SK-N-SH treated with all-trans-retinoic acid at 6 μM for 48 hours (cell line): Measurements from ENCODE around the gene BBS9.

Source experiments
- ATAC-seq: fragments of 200-7000 bp; cut with Tn5 transposase; 3 replicates; pipeline ENCODE4 v1.9.1; 2020; ENCODE audit warnings: mild to moderate bottlenecking, moderate library complexity
- ARNTL ChIP-seq: fragments of 450-650 bp; formaldehyde crosslinking; IDR thresholded peaks from 2 replicates; pipeline ENCODE4 v1.5.0; 2020; ENCODE audit warnings: low read depth, mild to moderate bottlenecking, moderate library complexity, borderline replicate concordance
- BACH2 ChIP-seq: fragments of 250-450 bp; sonication (Bioruptor Pico); IDR thresholded peaks from 2 replicates; pipeline ENCODE4 v1.9.0; 2021; ENCODE audit warnings: mild to moderate bottlenecking, borderline replicate concordance
- CSDC2 ChIP-seq: fragments of 250-450 bp; sonication (Bioruptor Pico); IDR thresholded peaks from 2 replicates; pipeline ENCODE4 v1.5.0; 2020; ENCODE audit warnings: mild to moderate bottlenecking, moderate library complexity
- GLIS3 ChIP-seq: fragments of 250-450 bp; sonication (Bioruptor Pico); IDR thresholded peaks from 2 replicates; pipeline ENCODE4 v1.5.0; 2020; ENCODE audit warnings: mild to moderate bottlenecking, moderate library complexity
- ISL1 ChIP-seq: fragments of 250-450 bp; sonication (Bioruptor Pico); IDR thresholded peaks from 2 replicates; pipeline ENCODE4 v2.1.2; 2022; ENCODE audit warnings: mild to moderate bottlenecking, moderate library complexity
- OSR1 ChIP-seq: fragments of 250-450 bp; sonication (Bioruptor Pico); IDR thresholded peaks from 2 replicates; pipeline ENCODE4 v1.8.0; 2022; ENCODE audit warnings: moderate library complexity, mild to moderate bottlenecking, inconsistent platforms
- PPARA ChIP-seq: fragments of 250-450 bp; sonication (Bioruptor Pico); IDR thresholded peaks from 2 replicates; pipeline ENCODE4 v1.5.0; 2020; ENCODE audit warnings: mild to moderate bottlenecking, borderline replicate concordance
- RARB ChIP-seq: fragments of 250-450 bp; sonication (Bioruptor Pico); IDR thresholded peaks from 2 replicates; pipeline ENCODE4 v1.8.0; 2021; ENCODE audit warnings: mild to moderate bottlenecking, moderate library complexity
- SNAI2 ChIP-seq: fragments of 250-450 bp; sonication (Bioruptor Pico); IDR thresholded peaks from 2 replicates; pipeline ENCODE4 v1.5.0; 2020; ENCODE audit warnings: mild to moderate bottlenecking, moderate library complexity
- TCF4 ChIP-seq: fragments of 250-450 bp; sonication (Bioruptor Pico); IDR thresholded peaks from 2 replicates; pipeline ENCODE4 v1.8.0; 2021; ENCODE audit warnings: mild to moderate bottlenecking, moderate library complexity, borderline replicate concordance
- TOX ChIP-seq: fragments of 250-450 bp; sonication (Bioruptor Pico); IDR thresholded peaks from 2 replicates; pipeline ENCODE4 v1.8.0; 2021; ENCODE audit warnings: mild to moderate bottlenecking, moderate library complexity, borderline replicate concordance
- ZC3H10 ChIP-seq: fragments of 250-450 bp; sonication (Bioruptor Pico); IDR thresholded peaks from 2 replicates; pipeline ENCODE4 v1.5.1; 2021; ENCODE audit warnings: mild to moderate bottlenecking, moderate library complexity
- ZFP3 ChIP-seq: fragments of 250-450 bp; sonication (Bioruptor Pico); IDR thresholded peaks from 2 replicates; pipeline ENCODE4 v1.5.0; 2020; ENCODE audit warnings: mild to moderate bottlenecking, moderate library complexity
- ZNF565 ChIP-seq: fragments of 450-650 bp; formaldehyde crosslinking; conservative IDR thresholded peaks from 2 replicates; pipeline ENCODE4 v1.5.0; 2020; ENCODE audit warnings: low read depth, mild to moderate bottlenecking, moderate library complexity
- ZNF8 ChIP-seq: fragments of 450-650 bp; formaldehyde crosslinking; IDR thresholded peaks from 2 replicates; pipeline ENCODE4 v1.5.0; 2020; ENCODE audit warnings: mild to moderate bottlenecking, moderate library complexity
- TF ChIP-seq, protein P1 (sequence below): fragments of 250-450 bp; sonication (Bioruptor Pico); IDR thresholded peaks from 2 replicates; pipeline ENCODE4 v1.5.1; 2020; ENCODE audit warnings: low read depth, mild to moderate bottlenecking, moderate library complexity
- TF ChIP-seq, protein P2 (sequence below): fragments of 250-450 bp; sonication (Bioruptor Pico); IDR thresholded peaks from 2 replicates; pipeline ENCODE4 v1.5.0; 2020; ENCODE audit warnings: mild to moderate bottlenecking, moderate library complexity
- TF ChIP-seq, protein P3 (sequence below): fragments of 250-450 bp; sonication (Bioruptor Pico); IDR thresholded peaks from 2 replicates; pipeline ENCODE4 v1.8.0; 2020; ENCODE audit warnings: mild to moderate bottlenecking, moderate library complexity, borderline replicate concordance
- TF ChIP-seq, protein P4 (sequence below): fragments of 250-450 bp; sonication (Bioruptor Pico); IDR thresholded peaks from 2 replicates; pipeline ENCODE4 v1.5.1; 2021; ENCODE audit warnings: mild to moderate bottlenecking, moderate library complexity

The BBS9 gene

DNA sequence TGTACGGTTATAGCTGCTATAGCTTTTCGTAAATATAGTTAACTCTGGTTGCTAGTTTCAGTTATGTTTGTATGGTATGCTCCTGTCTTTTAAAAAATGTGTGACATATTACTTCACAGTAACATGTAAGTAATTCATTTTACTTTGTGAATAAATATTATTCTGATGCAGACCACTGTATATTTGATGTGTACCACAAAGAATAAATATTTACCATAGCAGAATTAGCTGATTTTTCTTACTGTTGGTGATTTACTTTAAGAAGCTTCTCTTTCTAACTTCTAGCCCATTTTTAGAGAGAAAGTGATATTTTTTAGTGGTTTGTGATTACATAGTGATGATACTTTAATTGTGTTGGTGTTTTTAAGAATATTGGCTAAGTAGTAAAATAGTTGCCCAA is 292.8 kb downstream of the BBS9 start:
- ATAC-seq, result no peak
- TF ChIP-seq TOX (CRISPR knock-in tag), result no peak
- TF ChIP-seq CSDC2, result no peak
- TF ChIP-seq TCF4 (CRISPR knock-in tag), result no peak
- TF ChIP-seq, protein P1, sequence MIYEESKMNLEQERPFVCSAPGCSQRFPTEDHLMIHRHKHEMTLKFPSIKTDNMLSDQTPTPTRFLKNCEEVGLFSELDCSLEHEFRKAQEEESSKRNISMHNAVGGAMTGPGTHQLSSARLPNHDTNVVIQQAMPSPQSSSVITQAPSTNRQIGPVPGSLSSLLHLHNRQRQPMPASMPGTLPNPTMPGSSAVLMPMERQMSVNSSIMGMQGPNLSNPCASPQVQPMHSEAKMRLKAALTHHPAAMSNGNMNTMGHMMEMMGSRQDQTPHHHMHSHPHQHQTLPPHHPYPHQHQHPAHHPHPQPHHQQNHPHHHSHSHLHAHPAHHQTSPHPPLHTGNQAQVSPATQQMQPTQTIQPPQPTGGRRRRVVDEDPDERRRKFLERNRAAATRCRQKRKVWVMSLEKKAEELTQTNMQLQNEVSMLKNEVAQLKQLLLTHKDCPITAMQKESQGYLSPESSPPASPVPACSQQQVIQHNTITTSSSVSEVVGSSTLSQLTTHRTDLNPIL (CRISPR knock-in tag), result no peak
- no peak for TF ChIP-seq GLIS3 (CRISPR knock-in tag)
- TF ChIP-seq, protein P2, sequence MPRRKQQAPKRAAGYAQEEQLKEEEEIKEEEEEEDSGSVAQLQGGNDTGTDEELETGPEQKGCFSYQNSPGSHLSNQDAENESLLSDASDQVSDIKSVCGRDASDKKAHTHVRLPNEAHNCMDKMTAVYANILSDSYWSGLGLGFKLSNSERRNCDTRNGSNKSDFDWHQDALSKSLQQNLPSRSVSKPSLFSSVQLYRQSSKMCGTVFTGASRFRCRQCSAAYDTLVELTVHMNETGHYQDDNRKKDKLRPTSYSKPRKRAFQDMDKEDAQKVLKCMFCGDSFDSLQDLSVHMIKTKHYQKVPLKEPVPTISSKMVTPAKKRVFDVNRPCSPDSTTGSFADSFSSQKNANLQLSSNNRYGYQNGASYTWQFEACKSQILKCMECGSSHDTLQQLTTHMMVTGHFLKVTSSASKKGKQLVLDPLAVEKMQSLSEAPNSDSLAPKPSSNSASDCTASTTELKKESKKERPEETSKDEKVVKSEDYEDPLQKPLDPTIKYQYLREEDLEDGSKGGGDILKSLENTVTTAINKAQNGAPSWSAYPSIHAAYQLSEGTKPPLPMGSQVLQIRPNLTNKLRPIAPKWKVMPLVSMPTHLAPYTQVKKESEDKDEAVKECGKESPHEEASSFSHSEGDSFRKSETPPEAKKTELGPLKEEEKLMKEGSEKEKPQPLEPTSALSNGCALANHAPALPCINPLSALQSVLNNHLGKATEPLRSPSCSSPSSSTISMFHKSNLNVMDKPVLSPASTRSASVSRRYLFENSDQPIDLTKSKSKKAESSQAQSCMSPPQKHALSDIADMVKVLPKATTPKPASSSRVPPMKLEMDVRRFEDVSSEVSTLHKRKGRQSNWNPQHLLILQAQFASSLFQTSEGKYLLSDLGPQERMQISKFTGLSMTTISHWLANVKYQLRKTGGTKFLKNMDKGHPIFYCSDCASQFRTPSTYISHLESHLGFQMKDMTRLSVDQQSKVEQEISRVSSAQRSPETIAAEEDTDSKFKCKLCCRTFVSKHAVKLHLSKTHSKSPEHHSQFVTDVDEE (CRISPR knock-in tag), result no peak
- no peak for TF ChIP-seq RARB (CRISPR knock-in tag)
- TF ChIP-seq SNAI2, result no peak

DNA sequence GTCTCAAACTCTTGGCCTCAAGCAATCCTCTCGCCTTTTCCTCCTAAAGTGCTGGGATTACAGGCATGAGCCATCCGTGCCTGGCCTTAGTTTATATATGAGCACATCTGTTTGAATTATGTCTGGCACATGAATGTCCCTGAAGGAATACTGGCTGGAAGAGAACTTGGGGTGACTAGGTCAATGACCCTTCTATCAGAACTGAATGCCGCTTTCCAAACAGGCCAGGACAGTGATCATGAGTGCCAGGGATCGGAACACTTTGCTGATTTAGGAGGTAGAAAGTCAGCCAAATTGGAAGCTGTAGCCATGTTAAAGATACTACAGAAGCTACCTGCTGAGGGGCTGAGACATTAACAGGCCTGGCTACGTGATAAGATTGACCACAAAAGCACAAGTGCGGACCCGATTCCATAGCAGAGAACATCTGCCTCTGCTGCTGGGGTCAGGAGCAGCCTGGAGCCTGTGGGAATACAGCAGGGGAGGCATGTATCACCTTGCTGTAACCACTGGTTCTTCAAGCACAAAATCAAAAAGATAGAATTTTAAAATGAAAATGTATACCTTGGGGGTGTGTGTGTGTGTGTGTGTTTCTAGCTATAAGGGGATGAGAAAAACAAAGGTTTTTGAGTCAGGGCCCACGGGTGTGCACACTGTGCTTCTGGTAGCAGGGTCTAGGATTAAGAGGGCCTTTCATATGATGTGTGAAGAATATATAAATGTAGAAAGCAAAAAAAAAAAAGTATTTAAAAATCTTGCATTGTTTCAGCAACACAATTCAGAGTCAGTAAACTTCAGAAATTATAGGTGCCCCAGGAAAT is 293.7 kb downstream of the BBS9 start:
- TF ChIP-seq, protein P3, sequence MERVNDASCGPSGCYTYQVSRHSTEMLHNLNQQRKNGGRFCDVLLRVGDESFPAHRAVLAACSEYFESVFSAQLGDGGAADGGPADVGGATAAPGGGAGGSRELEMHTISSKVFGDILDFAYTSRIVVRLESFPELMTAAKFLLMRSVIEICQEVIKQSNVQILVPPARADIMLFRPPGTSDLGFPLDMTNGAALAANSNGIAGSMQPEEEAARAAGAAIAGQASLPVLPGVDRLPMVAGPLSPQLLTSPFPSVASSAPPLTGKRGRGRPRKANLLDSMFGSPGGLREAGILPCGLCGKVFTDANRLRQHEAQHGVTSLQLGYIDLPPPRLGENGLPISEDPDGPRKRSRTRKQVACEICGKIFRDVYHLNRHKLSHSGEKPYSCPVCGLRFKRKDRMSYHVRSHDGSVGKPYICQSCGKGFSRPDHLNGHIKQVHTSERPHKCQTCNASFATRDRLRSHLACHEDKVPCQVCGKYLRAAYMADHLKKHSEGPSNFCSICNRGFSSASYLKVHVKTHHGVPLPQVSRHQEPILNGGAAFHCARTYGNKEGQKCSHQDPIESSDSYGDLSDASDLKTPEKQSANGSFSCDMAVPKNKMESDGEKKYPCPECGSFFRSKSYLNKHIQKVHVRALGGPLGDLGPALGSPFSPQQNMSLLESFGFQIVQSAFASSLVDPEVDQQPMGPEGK (CRISPR knock-in tag), result no peak
- TF ChIP-seq SNAI2, result no peak
- no peak for TF ChIP-seq ISL1 (CRISPR knock-in tag)
- no peak for TF ChIP-seq ZNF8 (CRISPR knock-in tag)
- TF ChIP-seq, protein P4, sequence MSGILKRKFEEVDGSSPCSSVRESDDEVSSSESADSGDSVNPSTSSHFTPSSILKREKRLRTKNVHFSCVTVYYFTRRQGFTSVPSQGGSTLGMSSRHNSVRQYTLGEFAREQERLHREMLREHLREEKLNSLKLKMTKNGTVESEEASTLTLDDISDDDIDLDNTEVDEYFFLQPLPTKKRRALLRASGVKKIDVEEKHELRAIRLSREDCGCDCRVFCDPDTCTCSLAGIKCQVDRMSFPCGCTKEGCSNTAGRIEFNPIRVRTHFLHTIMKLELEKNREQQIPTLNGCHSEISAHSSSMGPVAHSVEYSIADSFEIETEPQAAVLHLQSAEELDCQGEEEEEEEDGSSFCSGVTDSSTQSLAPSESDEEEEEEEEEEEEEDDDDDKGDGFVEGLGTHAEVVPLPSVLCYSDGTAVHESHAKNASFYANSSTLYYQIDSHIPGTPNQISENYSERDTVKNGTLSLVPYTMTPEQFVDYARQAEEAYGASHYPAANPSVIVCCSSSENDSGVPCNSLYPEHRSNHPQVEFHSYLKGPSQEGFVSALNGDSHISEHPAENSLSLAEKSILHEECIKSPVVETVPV (CRISPR knock-in tag), result no peak
- TF ChIP-seq ARNTL (CRISPR knock-in tag), result no peak
- TF ChIP-seq TOX (CRISPR knock-in tag), result no peak
- TF ChIP-seq CSDC2, result no peak
- TF ChIP-seq TCF4 (CRISPR knock-in tag), result no peak
- TF ChIP-seq, protein P1 (CRISPR knock-in tag), result no peak
- TF ChIP-seq, all 23 proteins: peak for 0
- no peak for ATAC-seq

DNA sequence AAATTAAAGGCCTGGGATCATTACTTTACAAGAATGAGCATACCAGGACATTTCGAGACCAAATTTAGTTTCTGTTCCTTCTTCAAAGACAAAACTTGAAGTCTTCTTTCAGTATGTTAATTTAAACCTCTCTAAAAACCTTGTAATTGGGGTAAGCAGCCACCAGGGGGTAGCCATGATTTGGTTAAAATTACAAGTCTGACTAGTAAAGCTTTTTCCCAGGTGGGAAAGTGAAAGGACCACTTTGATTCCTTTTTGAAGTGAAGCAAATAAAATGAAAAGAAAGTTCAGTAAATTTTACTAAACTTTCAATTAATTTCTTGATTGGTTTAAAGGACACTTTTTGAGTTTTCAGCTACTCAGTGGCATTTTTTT is 294.3 kb downstream of the BBS9 start:
- no peak for TF ChIP-seq BACH2 (CRISPR knock-in tag)
- TF ChIP-seq RARB (CRISPR knock-in tag), result no peak
- TF ChIP-seq ZNF8 (CRISPR knock-in tag), result no peak
- TF ChIP-seq GLIS3 (CRISPR knock-in tag), result no peak
- no peak for TF ChIP-seq ZFP3
- TF ChIP-seq ZNF565 (CRISPR knock-in tag), result no peak
- no peak for TF ChIP-seq PPARA (CRISPR knock-in tag)
- TF ChIP-seq, protein P4 (CRISPR knock-in tag), result no peak
- no peak for TF ChIP-seq ISL1 (CRISPR knock-in tag)
- no peak for TF ChIP-seq ZC3H10
- TF ChIP-seq CSDC2, result no peak
- TF ChIP-seq SNAI2, result no peak
- TF ChIP-seq OSR1 (CRISPR knock-in tag), result no peak
- TF ChIP-seq, protein P3 (CRISPR knock-in tag), result no peak
- TF ChIP-seq, protein P2 (CRISPR knock-in tag), result no peak
- TF ChIP-seq, all 23 proteins: peak for 0
- no peak for ATAC-seq
